GM23338 (cell line): ENCODE measurements around the gene GPT2.

Experiments used
- CREB1 ChIP-seq: fragments of 250-450 bp; sonication (Bioruptor Pico); IDR thresholded peaks from 2 replicates; pipeline ENCODE4 v1.5.0; 2020; ENCODE audit warnings: low read depth, mild to moderate bottlenecking, moderate library complexity
- CTCF ChIP-seq, 2 experiments: fragments of 200-600 bp in 1 of 2; sonication (generic) in 1 of 2; conservative IDR thresholded peaks; 2 replicates each; pipeline versions ENCODE4 v1.5.1 to v1.6.1; 2016 to 2017; ENCODE audit warnings: antibody characterized with exemption in 2 of 2, low read depth in 2 of 2, mild to moderate bottlenecking in 2 of 2, moderate library complexity in 1 of 2
- EZH2 ChIP-seq: fragments of 200-600 bp; sonication (generic); IDR thresholded peaks from one replicate; pipeline ENCODE4 v1.8.0; 2017; ENCODE audit warnings: antibody characterized with exemption, mild to moderate bottlenecking, low read depth; ENCODE audit not compliant: unreplicated experiment
- EZH2phosphoT487 ChIP-seq: fragments of 200-600 bp; sonication (generic); IDR thresholded peaks from one replicate; pipeline ENCODE4 v1.8.1; 2018; ENCODE audit warnings: antibody characterized with exemption; ENCODE audit not compliant: unreplicated experiment
- JUNB ChIP-seq: IDR thresholded peaks from one replicate; pipeline ENCODE4 v1.6.1; 2016; ENCODE audit warnings: antibody characterized with exemption; ENCODE audit not compliant: unreplicated experiment
- NANOG ChIP-seq: IDR thresholded peaks from 2 replicates; pipeline ENCODE4 v1.6.1; 2016; ENCODE audit warnings: antibody characterized with exemption, borderline replicate concordance
- POLR2AphosphoS5 ChIP-seq: IDR thresholded peaks from 2 replicates; pipeline ENCODE4 v1.6.1; 2016; ENCODE audit warnings: antibody characterized with exemption, low read depth
- STAT1 ChIP-seq: IDR thresholded peaks from one replicate; pipeline ENCODE4 v1.6.1; 2016; ENCODE audit warnings: antibody characterized with exemption; ENCODE audit not compliant: unreplicated experiment
- ZNF114 ChIP-seq: fragments of 250-450 bp; sonication (Bioruptor Pico); IDR thresholded peaks from 2 replicates; pipeline ENCODE4 v1.5.0; 2020; ENCODE audit warnings: mild to moderate bottlenecking, moderate library complexity
- TF ChIP-seq, protein P1 (sequence below): IDR thresholded peaks from one replicate; pipeline ENCODE4 v1.6.1; 2018; ENCODE audit warnings: antibody characterized with exemption; ENCODE audit not compliant: unreplicated experiment

DNA sequence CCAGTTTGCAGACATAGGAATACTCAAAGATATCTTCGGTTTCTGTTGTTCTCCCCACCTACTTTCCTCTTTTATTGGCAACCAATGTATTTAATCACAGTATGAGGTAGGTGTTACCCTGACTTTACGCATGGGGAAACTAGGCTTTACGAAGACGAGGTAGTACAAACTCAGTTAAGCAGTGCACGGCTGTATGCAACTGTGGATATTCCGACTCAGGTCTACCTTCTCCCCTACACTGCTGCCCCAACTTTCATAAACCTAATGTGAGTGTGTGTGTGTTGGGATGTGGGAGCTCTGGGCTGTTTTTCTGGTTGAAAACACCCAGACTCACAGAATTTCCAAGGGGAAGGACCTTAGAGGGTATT, 1.2 kb upstream of the GPT2 start:
- TF ChIP-seq CTCF (conservative IDR thresholded peaks at IDR 0.05; ENCODE audit: low read depth in 2 of 2) (no peak), CREB1 (CRISPR knock-in tag) (no peak), EZH2 (no peak), POLR2AphosphoS5 (no peak), EZH2phosphoT487 (no peak), ZNF114 (no peak), JUNB (no peak), STAT1 (no peak), NANOG (no peak)
- TF ChIP-seq, protein P1, sequence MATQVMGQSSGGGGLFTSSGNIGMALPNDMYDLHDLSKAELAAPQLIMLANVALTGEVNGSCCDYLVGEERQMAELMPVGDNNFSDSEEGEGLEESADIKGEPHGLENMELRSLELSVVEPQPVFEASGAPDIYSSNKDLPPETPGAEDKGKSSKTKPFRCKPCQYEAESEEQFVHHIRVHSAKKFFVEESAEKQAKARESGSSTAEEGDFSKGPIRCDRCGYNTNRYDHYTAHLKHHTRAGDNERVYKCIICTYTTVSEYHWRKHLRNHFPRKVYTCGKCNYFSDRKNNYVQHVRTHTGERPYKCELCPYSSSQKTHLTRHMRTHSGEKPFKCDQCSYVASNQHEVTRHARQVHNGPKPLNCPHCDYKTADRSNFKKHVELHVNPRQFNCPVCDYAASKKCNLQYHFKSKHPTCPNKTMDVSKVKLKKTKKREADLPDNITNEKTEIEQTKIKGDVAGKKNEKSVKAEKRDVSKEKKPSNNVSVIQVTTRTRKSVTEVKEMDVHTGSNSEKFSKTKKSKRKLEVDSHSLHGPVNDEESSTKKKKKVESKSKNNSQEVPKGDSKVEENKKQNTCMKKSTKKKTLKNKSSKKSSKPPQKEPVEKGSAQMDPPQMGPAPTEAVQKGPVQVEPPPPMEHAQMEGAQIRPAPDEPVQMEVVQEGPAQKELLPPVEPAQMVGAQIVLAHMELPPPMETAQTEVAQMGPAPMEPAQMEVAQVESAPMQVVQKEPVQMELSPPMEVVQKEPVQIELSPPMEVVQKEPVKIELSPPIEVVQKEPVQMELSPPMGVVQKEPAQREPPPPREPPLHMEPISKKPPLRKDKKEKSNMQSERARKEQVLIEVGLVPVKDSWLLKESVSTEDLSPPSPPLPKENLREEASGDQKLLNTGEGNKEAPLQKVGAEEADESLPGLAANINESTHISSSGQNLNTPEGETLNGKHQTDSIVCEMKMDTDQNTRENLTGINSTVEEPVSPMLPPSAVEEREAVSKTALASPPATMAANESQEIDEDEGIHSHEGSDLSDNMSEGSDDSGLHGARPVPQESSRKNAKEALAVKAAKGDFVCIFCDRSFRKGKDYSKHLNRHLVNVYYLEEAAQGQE, result no peak
